ENCODE data around the gene BMP10. TPM values are rescaled to one million over a fixed set of nuclear protein-coding genes. Genes with fewer than 3 reads are reported as not detected.

Gene BMP10
- total and polyA plus RNA-seq, 2 of the 8 experiments (the other 6 are each of a cell fraction or from before 2014, with no cell fraction given) = not detected

DNA sequence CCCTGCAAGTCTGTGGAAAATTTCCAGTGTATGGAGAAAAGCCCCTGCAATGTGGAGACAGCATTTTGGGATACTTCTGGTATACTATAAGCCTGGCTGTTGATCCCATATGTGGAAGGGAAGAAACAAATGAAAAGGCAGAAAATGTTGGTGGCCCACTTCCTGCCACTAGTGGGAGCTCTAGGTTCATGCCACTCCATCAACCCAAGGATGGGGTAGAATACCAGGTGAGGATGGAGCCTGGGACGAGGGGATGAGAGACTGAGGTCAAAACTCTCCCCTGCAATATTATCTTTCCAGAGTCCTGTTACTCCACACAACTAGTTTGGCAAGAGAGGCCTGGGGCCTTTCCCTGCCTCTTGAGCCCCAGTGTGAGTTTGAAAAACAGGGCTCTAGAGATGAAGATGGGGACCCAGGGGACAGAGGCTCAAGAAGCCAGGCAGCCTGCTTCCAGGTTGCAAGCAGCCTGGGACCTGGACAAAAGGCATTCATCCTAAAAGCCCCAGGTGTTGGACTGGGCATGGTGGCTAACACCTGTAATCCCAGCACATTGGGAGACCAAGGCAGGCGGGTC, 31.9 kb downstream of the BMP10 start:
- H4K8ac ChIP-seq (ENCODE audit: extremely low read depth, insufficient read depth, low read length) = no peak overlapping the region
- no peaks in the 10 kb centered on the region for H3K79me1 ChIP-seq (ENCODE audit: low read depth, low read length)
- no peaks in the 10 kb centered on the region for H3K79me2 ChIP-seq (ENCODE audit: control insufficient read depth in 1 of 2, insufficient read depth in 2 of 2, low read length in 2 of 2)
- DNase-seq (ENCODE audit: low read depth in 1 of 2, low spot score in 2 of 2) (peak in 1 of 2 experiments; percentile 65), FAIRE-seq (no peak)
- no peaks in the 10 kb centered on the region for H3K4me1 ChIP-seq (replicated peaks in 1 of 4; ENCODE audit: control insufficient read depth in 3 of 4, insufficient read depth in 4 of 4, low read length in 3 of 4)
- no peaks in the 10 kb centered on the region for H3K36me3 ChIP-seq (ENCODE audit: control insufficient read depth in 2 of 4, insufficient read depth in 4 of 4, low read length in 3 of 4)
- H3K4me2 ChIP-seq (ENCODE audit: insufficient read depth in 1 of 2, low read depth in 2 of 2, low read length in 2 of 2) = no peak overlapping the region
- no peak overlapping the region for H4K5ac ChIP-seq (ENCODE audit: insufficient read length, low read depth, low read length)
- no peak overlapping the region for H3K4me3 ChIP-seq (ENCODE audit: extremely low read depth in 1 of 4, insufficient read depth in 2 of 4, low read depth in 3 of 4, low read length in 4 of 4)
- ChIA-PET CTCF (ENCODE audit: partially characterized antibody) (interaction anchor here (0.7 to 6.6 kb wide), 37 partner anchors 10 to 130 kb away, joined by 3 to 113 read pairs (median 5); no protein-coding TSS in a partner anchor), POLR2A (ENCODE audit: partially characterized antibody) (interaction anchor here (0.8 kb wide), 1 partner anchor 469 kb away, joined by 3 read pairs; no protein-coding TSS in a partner anchor)
- 95% methylated on average over 2 of the region's 2 CpGs; no CpG with 5 or more reads in 1 of the 2 experiments for WGBS, 2 experiments (ENCODE audit: extremely low coverage in 1 of 2, insufficient coverage in 1 of 2, insufficient read length in 1 of 2, insufficient replicate concordance in 2 of 2, low coverage in 1 of 2, low lambda C conversion rate in 2 of 2, missing lambda C conversion rate in 1 of 2)
- no peaks in the 10 kb centered on the region for H4K20me1 ChIP-seq (replicated peaks in 1 of 2; ENCODE audit: control insufficient read depth in 1 of 2, insufficient read depth in 2 of 2, low read length in 2 of 2)
- H3K27ac ChIP-seq (ENCODE audit: low read depth, low read length) = no peak overlapping the region
- no peak overlapping the region for H2AK5ac ChIP-seq (ENCODE audit: low read depth, low read length)
- H2BK12ac ChIP-seq (ENCODE audit: low read depth, low read length) = no peak overlapping the region
- no peak overlapping the region for H2AFZ ChIP-seq (ENCODE audit: low read length)
- no peak overlapping the region for H2BK15ac ChIP-seq (ENCODE audit: low read length)
- H3K9ac ChIP-seq (replicated peaks in 1 of 4; ENCODE audit: extremely low read depth in 1 of 4, low read depth in 3 of 4, low read length in 3 of 4) = no peak overlapping the region
- no peak overlapping the region for H2BK20ac ChIP-seq (ENCODE audit: low read length)
- H3K27me3 ChIP-seq (replicated peaks in 1 of 4; ENCODE audit: control insufficient read depth in 3 of 4, extremely low read depth in 1 of 4, insufficient read depth in 3 of 4, low read length in 3 of 4) = no peaks in the 10 kb centered on the region
- H3K18ac ChIP-seq (ENCODE audit: extremely low read depth, low read length) = no peak overlapping the region
- H3K56ac ChIP-seq (replicated peaks; ENCODE audit: insufficient read length, low read depth, low read length) = no peak overlapping the region
- no peak overlapping the region for H3K4ac ChIP-seq (replicated peaks; ENCODE audit: insufficient read length, low read depth, low read length)
- no peak overlapping the region for H3K23ac ChIP-seq (ENCODE audit: insufficient read length)
- H3K9me3 ChIP-seq (ENCODE audit: insufficient read depth in 2 of 2, low read depth in 1 of 2, low read length in 1 of 2) = peaks cover 9 to 13% of the 10 kb centered on the region in 2 experiments; a peak in 2 of 4 replicates
- no peak overlapping the region for H4K91ac ChIP-seq (replicated peaks; ENCODE audit: insufficient read length, low read length)
- no peak overlapping the region for H2BK120ac ChIP-seq (replicated peaks; ENCODE audit: low read depth, low read length)
- H3K23me2 ChIP-seq (ENCODE audit: low read depth, low read length) = no peaks in the 10 kb centered on the region
- no peak overlapping the region for H2BK5ac ChIP-seq (ENCODE audit: low read depth, low read length)
- no peak overlapping the region for H3K14ac ChIP-seq (ENCODE audit: insufficient read length)
- TF ChIP-seq TEAD4 (IDR thresholded peaks at IDR 0.05; ENCODE audit: low read depth, low read length) = 0 out of 2 replicates have a peak, but pooled peaks have one; percentile 6
- TF ChIP-seq, protein P1, sequence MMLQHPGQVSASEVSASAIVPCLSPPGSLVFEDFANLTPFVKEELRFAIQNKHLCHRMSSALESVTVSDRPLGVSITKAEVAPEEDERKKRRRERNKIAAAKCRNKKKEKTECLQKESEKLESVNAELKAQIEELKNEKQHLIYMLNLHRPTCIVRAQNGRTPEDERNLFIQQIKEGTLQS (IDR thresholded peaks at IDR 0.05; ENCODE audit: insufficient read depth, low read depth, low read length) = no peak
- TF ChIP-seq, protein P2, sequence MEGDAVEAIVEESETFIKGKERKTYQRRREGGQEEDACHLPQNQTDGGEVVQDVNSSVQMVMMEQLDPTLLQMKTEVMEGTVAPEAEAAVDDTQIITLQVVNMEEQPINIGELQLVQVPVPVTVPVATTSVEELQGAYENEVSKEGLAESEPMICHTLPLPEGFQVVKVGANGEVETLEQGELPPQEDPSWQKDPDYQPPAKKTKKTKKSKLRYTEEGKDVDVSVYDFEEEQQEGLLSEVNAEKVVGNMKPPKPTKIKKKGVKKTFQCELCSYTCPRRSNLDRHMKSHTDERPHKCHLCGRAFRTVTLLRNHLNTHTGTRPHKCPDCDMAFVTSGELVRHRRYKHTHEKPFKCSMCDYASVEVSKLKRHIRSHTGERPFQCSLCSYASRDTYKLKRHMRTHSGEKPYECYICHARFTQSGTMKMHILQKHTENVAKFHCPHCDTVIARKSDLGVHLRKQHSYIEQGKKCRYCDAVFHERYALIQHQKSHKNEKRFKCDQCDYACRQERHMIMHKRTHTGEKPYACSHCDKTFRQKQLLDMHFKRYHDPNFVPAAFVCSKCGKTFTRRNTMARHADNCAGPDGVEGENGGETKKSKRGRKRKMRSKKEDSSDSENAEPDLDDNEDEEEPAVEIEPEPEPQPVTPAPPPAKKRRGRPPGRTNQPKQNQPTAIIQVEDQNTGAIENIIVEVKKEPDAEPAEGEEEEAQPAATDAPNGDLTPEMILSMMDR (IDR thresholded peaks at IDR 0.05; ENCODE audit: control extremely low read depth in 1 of 3, insufficient read depth in 1 of 3, low read depth in 1 of 3, low read length in 3 of 3) = peak; percentile 52 to 79 (median 67)
- no peak for TF ChIP-seq EGR1 (IDR thresholded peaks at IDR 0.05; ENCODE audit: borderline replicate concordance, low read depth, low read length)
- no peak for TF ChIP-seq CEBPB (IDR thresholded peaks at IDR 0.05; ENCODE audit: low read depth, low read length)
- no peak for TF ChIP-seq CHD2 (IDR thresholded peaks at IDR 0.05; ENCODE audit: low read length)
- TF ChIP-seq CBX5 (IDR thresholded peaks at IDR 0.05; ENCODE audit: low read depth, low read length) = no peak
- no peak for TF ChIP-seq MAFK (IDR thresholded peaks at IDR 0.05; ENCODE audit: low read depth, low read length)
- peak; percentile 81 to 87 for TF ChIP-seq RAD21 (IDR thresholded peaks at IDR 0.05 in 1 of 2, conservative IDR thresholded peaks at IDR 0.05 in 1 of 2; ENCODE audit: low read depth in 2 of 2, low read length in 2 of 2)
- TF ChIP-seq SP2 (IDR thresholded peaks at IDR 0.05; ENCODE audit: low read length) = no peak
